ENCODE results near the gene SAMHD1. TPM values are rescaled to one million over a fixed set of nuclear protein-coding genes. Genes with fewer than 3 reads are reported as not detected.
A peak's percentile ranks its signal among the peaks of the same experiment; 100 is the strongest.

Gene SAMHD1
- total and polyA plus RNA-seq, 2 of the 13 experiments (the other 11 are each of a cell fraction or from before 2014, with no cell fraction given), result 16.9 to 43.5 TPM

GRCh38 chr20:36866681-36867495, 84.6 kb downstream of the SAMHD1 start (continued):
- TF ChIP-seq THRA (CRISPR knock-in tag; IDR thresholded peaks at IDR 0.05; ENCODE audit: borderline replicate concordance), result no peak
- no peak for TF ChIP-seq ZNF557 (CRISPR knock-in tag; IDR thresholded peaks at IDR 0.05)
- TF ChIP-seq, protein P1, sequence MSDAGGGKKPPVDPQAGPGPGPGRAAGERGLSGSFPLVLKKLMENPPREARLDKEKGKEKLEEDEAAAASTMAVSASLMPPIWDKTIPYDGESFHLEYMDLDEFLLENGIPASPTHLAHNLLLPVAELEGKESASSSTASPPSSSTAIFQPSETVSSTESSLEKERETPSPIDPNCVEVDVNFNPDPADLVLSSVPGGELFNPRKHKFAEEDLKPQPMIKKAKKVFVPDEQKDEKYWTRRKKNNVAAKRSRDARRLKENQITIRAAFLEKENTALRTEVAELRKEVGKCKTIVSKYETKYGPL (CRISPR knock-in tag; IDR thresholded peaks at IDR 0.05), result peak; percentile 72; the same call in 1 of the 2 replicates
- TF ChIP-seq, protein P2, sequence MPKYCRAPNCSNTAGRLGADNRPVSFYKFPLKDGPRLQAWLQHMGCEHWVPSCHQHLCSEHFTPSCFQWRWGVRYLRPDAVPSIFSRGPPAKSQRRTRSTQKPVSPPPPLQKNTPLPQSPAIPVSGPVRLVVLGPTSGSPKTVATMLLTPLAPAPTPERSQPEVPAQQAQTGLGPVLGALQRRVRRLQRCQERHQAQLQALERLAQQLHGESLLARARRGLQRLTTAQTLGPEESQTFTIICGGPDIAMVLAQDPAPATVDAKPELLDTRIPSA (CRISPR knock-in tag; IDR thresholded peaks at IDR 0.05; ENCODE audit: borderline replicate concordance), result no peak
- TF ChIP-seq BATF2 (CRISPR knock-in tag; IDR thresholded peaks at IDR 0.05), result no peak
- no peak for TF ChIP-seq ZFP36 (IDR thresholded peaks at IDR 0.05; ENCODE audit: borderline replicate concordance, low read depth, low read length, partially characterized antibody)
- TF ChIP-seq ZNF333 (CRISPR knock-in tag; IDR thresholded peaks at IDR 0.05; ENCODE audit: borderline replicate concordance), result peak; percentile 43; the same call in 1 of the 2 replicates
- TF ChIP-seq, protein P3, sequence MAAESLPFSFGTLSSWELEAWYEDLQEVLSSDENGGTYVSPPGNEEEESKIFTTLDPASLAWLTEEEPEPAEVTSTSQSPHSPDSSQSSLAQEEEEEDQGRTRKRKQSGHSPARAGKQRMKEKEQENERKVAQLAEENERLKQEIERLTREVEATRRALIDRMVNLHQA (CRISPR knock-in tag; IDR thresholded peaks at IDR 0.05), result no peak
